ENCODE measurements around the gene ALAS1. TPM values are rescaled to one million over a fixed set of nuclear protein-coding genes. Genes with fewer than 3 reads are reported as not detected.

ALAS1 gene
- total and polyA plus RNA-seq, 2 of the 13 experiments (the other 11 are each of a cell fraction or from before 2014, with no cell fraction given), result 36.0 to 43.2 TPM

- TF ChIP-seq RBFOX2 (IDR thresholded peaks at IDR 0.05; ENCODE audit: low read depth, low read length) (peak; percentile 94), ZNF747 (CRISPR knock-in tag; IDR thresholded peaks at IDR 0.05; ENCODE audit: borderline replicate concordance) (peak; percentile 56; the same call in 1 of the 2 replicates), ZNF543 (CRISPR knock-in tag; IDR thresholded peaks at IDR 0.05) (peak; percentile 94), RFX3 (CRISPR knock-in tag; IDR thresholded peaks at IDR 0.05) (no peak), HINFP (CRISPR knock-in tag; IDR thresholded peaks at IDR 0.05; ENCODE audit: low read depth) (0 out of 2 replicates have a peak, but pooled peaks have one; percentile 16), ZNF691 (CRISPR knock-in tag; IDR thresholded peaks at IDR 0.05; ENCODE audit: borderline replicate concordance, low read depth) (0 out of 2 replicates have a peak, but pooled peaks have one; percentile 82), CHD2 (IDR thresholded peaks at IDR 0.05; ENCODE audit: low read depth, low read length) (no peak), FOXP4 (CRISPR knock-in tag; IDR thresholded peaks at IDR 0.05) (peak; percentile 48; the same call in 1 of the 2 replicates), ZNF230 (CRISPR knock-in tag; IDR thresholded peaks at IDR 0.05) (peak; percentile 93), ZSCAN30 (CRISPR knock-in tag; IDR thresholded peaks at IDR 0.05) (no peak), TBP (CRISPR knock-in tag; IDR thresholded peaks at IDR 0.05) (no peak), CCDC6 (CRISPR knock-in tag; IDR thresholded peaks at IDR 0.05) (0 out of 2 replicates have a peak, but pooled peaks have one; percentile 43), TGIF2 (CRISPR knock-in tag; IDR thresholded peaks at IDR 0.05) (peak; percentile 61; the same call in 1 of the 2 replicates), ZNF383 (CRISPR knock-in tag; IDR thresholded peaks at IDR 0.05; ENCODE audit: borderline replicate concordance) (peak; percentile 72; the same call in 1 of the 2 replicates), ZZZ3 (CRISPR knock-in tag; IDR thresholded peaks at IDR 0.05; ENCODE audit: borderline replicate concordance) (peak; percentile 79; the same call in 1 of the 2 replicates), ZNF782 (CRISPR knock-in tag; IDR thresholded peaks at IDR 0.05; ENCODE audit: borderline replicate concordance) (0 out of 2 replicates have a peak, but pooled peaks have one; percentile 49), ZXDC (CRISPR knock-in tag; IDR thresholded peaks at IDR 0.05) (peak; percentile 63; the same call in 1 of the 2 replicates), DRAP1 (CRISPR knock-in tag; IDR thresholded peaks at IDR 0.05) (peak; percentile 99), CC2D1A (CRISPR knock-in tag; IDR thresholded peaks at IDR 0.05) (no peak), BATF2 (CRISPR knock-in tag; IDR thresholded peaks at IDR 0.05) (no peak), TMF1 (CRISPR knock-in tag; IDR thresholded peaks at IDR 0.05; ENCODE audit: low read depth) (0 out of 2 replicates have a peak, but pooled peaks have one; percentile 65)
Observed at GRCh38 chr3:52197842-52198625, at the start of gene ALAS1 (continued).

Measured in HepG2 (cell line).